ENCODE measurements around the gene PKNOX1.
"Not testable (repeated sequence)": the region's sequence is repeated elsewhere in the genome, so short reads cannot be mapped to it uniquely, and the experiment has no call there.

Gene PKNOX1

DNA sequence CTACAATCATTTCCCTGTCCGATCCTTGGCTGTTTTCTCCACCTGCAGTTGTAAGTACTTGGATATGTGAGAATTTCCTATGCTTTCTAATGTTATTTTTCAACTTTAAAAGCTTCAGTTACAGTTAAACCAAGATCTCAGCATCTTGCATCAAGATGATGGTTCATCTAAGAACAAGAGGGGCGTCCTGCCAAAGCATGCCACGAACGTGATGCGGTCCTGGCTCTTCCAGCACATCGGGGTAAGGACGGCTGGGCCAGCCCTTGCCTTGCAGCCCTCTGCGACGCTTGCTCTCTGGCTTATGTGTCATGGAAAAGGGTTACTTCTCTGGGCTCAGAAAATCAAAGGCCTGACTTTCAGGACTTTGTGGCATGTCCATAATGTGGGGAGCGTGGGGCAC lies 46.8 kb downstream of the PKNOX1 start:
- no peak for DNase-seq

GRCh38 chr21:43021756-43022600 lies 47.6 kb downstream of the PKNOX1 start:
- DNase-seq = no peak

GRCh38 chr21:43023175-43023574 lies 48.8 kb downstream of the PKNOX1 start:
- no peak for DNase-seq

DNA sequence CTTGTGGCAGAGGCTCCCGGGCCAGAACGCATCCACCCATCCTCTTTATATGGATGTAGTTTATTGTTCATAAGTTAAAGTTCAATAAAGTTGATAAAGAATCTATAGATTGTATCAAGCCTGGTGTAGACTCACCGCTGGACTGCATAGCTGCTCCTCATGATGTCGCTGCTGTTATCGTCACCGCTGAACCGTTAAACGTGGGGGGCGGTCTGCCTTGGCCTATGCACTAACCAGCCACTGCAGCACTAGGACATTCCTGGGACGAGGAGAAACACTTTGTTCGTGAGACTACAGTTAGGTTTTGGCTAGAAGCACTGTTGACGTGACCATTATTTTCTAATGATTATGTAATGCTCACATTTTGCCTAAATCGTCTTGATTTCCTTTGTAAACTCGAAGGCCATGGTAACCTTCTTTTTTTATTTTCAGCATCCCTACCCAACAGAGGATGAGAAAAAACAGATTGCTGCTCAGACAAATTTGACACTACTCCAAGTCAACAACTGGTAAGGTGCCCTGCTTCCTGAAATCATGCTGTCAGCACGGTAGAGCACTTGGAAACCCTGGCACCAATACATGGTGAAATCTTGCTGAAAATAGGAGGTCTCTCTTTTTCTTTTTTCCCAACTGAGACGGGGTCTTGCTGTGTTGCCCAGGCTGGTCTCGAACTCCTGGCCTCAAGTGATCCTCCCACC lies 50.2 kb downstream of the PKNOX1 start:
- DNase-seq = no peak

DNA sequence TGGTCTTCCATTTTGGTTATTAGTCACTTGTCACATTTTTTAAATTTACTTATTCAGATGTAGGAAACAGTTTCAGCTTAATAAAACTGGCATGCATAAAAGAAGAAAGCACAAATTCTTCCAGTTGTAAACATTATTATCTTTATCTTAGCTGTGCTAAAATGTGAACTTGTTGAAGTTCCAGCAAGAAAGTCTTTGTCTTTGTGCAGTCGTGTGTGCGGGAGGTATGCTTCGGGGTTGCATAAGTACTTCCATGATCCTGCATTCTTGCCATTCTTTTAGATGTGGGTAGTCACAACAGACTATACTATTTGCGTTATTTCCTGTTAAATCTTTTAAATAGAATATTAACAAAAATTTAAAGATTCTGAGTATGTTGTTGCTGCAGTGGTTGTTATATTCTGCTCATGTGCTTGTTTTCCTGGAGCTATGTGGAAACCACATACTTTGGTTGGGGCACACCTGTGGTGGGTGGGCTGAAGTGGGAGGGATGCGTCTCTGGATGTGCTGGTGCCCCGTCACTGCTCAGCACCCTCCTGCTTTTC lies 51.3 kb downstream of the PKNOX1 start:
- DNase-seq = no peak

DNA sequence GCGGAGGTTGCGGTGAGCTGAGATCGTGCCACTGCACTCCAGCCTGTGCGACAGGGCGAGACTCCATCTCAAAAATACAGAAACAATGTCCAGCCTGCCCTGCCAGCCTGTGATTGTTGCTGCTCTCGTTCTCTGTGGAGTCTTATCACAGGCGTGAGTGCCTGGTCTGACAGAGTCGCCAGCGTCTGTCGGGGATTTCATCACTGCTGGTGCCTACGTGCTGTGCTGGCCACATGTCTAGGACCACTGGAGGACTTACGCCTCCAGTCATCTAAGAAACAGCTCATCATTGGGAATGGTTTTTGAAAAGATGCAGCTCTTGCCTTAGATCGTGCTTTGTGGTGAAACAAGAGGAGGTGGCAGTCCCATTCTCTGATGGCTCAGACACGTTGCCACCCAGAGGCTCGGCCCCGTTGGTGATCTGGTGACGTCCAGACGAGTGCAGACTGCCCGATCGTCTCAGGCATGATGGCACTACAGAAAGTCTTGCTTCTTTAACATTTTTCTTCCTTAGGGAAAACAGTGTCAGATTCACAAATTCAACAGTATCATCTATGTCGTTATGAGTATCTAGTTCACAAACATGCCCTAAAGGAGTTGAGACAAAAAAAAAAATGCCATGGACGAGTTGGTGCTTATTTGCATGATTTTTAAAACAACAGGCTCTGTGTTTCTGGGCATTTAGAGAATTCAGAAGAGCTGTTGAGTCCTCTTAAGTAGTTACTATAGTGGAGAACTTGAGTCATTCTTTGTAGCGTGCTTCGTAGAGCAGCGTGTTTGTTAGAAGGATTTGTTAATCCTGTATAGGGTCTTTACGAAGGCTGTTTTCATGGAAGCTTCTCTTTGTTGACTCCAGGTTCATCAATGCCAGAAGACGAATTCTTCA lies 53.7 kb downstream of the PKNOX1 start:
- DNase-seq = no peak

- DNase-seq = no peak
Observed at GRCh38 chr21:43029785-43030184, 55.4 kb downstream of the PKNOX1 start.

- DNase-seq = no peak
Observed at GRCh38 chr21:43031121-43031619, 56.8 kb downstream of the PKNOX1 start.

GRCh38 chr21:43034101-43034500 lies 59.7 kb downstream of the PKNOX1 start:
- DNase-seq = no peak

DNA sequence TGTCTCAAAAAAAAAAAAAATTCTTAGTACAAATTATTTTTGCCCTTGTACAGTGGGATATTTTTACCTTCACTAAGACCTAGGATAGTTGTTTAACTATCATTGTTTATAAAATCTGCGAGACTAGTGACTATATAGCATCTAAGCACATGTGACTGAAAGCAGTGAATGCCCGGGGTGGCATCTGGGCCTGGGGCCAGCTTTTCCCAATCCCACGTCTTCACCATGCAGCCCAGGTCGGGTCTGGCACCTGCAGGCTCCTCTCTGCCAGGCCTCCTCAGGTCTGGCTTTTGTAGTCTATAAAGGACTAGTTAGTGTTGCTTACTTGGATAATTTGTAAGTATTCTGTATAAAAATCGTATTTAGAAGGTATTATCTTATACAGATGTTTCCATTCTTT lies 60.5 kb downstream of the PKNOX1 start:
- no peak for DNase-seq

DNA sequence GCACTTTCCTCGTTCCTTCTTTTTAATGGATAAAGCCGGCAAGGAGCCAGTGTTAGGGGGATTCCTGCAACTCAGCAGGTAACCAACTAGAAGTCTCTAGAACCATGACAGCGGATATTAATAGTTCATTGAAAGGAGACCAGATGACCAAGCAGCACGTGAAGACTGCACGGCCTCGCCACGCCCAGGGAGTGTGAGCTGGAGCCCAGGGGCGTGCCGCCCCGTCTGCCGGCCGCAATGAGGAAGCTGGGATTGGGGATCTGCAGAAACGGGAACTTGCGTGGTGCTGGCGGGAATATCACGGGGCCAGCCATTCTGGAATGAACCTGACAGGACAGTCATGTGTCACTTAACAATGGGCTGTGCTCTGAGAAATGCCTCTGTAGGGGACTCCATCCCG lies 62.5 kb downstream of the PKNOX1 start:
- DNase-seq = not testable (repeated sequence)

- not testable (repeated sequence) for DNase-seq
Observed at GRCh38 chr21:43037918-43038658, 63.7 kb downstream of the PKNOX1 start.

DNA sequence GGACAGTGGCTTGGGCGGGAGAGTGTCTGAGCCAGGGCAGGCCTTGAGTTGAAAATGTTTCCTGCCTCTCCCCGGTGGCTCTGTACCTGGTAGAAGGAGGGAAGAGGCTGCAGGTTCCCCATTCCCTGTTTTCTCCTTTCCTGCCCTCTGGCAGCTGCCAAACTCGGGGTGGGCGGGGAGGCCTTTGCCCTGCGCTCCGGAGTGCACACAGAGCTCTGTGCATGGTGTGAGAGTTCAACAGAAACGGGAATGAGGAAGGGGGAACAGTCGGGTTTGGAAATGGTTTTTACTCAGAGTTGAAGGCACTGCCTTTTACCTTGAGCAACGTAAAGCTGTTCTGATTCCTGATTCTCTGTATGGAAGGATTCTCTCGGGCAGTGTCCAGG lies 64.3 kb downstream of the PKNOX1 start:
- DNase-seq = not testable (repeated sequence)

- not testable (repeated sequence) for DNase-seq
Observed at GRCh38 chr21:43042169-43042568, 67.8 kb downstream of the PKNOX1 start.

DNA sequence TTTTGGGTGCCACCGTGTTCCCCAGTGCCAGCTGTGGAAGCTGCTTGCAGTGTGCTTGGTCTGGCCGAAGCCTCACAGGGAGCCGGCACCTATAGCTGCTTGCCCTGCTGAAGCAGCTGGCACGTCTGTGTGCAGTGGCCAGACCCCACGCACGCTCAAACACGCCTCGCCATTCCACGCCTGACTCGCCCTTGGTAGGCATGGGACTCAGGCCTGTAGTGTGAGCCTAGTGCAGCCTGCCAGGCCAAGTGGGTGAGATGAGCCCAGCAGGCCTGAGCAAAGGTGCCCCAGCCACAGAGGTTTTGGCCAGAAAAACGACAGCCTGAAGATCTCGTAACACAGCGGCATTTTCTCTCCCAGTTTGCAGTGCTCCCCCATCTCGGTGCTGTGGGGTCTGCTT lies 68.9 kb downstream of the PKNOX1 start:
- not testable (repeated sequence) for DNase-seq

DNA sequence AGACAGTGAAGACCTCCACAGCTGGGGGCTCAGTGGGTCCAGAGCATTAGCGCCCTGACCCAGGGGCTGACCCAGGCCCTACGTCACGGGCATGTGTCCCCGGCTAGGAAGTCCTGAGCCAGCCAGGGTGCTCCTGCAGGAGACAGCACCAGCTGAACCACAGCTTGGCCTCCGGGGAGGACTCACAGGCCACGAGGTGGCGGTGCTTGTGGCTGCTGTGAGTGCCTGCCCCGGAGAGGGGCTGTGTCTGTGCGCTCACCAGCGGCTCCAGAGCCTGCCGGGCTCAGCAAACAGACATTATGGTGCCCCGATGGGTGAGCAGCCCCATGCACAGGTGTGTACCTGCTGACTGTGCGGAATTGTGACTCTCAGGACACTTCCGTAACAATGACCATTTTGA lies 70.2 kb downstream of the PKNOX1 start:
- DNase-seq = not testable (repeated sequence)

DNA sequence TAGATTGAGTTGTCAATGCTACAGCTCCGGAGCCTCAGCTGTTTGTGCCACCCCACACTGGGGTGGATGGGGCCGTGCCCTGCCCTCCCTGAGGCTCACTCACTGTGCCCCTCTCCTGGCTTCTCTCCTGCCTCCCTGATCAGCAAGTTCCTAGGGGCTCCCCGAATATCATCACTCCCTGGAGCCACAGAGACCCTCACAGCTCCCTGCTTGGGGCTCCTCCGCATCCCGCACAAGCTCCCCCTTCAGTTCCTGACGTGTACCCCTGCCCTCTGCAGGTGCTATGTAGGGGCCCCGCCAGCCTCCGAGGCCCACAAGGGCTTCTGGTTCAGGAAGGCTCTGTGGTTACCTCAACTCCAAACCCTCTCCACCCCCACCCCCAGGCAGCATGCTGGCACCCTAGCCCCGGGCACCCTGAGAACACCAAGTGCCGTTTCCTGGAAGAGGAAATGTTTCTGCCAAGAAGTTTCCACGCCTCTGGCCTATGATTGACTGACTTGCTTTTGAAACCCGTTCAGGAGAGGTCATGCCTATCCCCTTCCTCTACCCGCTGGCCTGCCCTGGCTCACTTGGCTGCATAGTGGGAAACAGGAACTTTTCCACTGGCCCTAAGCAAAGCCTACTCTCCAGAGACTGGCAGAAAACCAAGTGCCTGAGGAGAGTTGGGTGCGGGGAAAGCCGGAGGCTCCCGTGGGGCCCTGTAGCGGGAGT lies 71.0 kb downstream of the PKNOX1 start:
- DNase-seq = not testable (repeated sequence)

DNA sequence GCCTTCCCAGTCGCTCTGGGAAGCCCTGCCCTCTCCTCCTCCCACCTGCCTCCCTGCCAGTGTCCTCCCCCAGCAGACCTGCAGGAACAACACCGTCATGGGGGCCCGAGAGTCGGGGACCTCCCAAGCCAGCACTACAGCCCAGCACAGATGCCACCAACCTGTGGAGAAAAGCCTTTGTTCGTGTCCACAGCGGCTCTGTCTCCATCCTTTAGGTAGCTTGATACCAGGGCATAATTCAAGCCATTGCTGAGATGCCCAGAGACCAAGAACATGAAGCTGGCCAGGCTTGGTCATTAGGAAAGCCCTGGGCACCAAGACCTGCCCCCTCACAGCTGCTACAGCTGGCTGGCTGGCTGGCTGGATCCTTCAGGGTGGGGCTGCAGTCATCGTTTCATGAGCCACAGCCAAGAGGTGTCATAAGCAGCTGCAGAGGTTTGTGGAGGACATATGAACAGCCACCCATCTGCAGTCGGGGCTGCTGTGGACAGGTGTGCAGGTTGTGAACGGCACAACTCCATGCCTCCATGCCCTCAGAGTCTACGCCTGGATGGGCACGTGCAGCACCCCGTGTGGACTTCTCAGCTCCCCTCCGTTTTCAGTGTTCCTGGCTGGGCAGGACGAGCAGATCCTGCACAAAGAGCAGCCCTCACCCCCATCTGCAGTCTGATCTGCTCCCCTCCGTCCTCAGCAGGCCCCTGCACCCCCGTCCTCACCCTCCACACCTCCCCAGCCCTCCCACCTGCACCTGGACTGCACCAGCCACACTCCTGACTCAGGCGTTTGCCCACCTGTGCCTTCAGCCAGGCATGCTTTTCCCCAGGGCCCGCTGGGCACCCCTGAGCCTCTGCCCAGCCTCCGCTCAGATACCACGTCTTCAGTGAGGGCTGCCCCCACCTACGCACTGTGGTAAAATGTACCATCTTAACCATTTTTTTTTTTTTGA lies 71.8 kb downstream of the PKNOX1 start:
- not testable (repeated sequence) for DNase-seq

DNA sequence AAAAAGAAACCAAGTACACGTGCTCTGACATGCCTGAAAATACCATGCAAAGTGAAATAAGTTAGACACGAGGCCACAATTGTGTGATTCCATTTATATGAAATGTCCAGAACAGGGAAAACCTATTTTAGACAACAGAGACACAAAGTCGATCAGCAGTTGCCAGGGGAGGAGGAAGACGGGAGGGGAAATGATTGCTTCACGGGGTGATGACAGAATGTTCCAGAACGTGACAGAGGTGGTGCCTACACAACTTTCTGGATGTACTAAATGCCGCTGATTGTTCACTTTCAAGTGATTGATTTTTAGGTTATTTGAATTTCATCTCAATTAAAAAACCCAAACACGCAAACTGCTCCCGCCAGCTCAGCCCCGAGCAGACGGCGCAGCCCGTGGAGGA lies 78.8 kb downstream of the PKNOX1 start:
- DNase-seq = not testable (repeated sequence)
